GM18951 (cell line): ENCODE data around the gene BPIFB1.

Source experiments
- POLR2A ChIP-seq: IDR thresholded peaks from 4 replicates; pipeline ENCODE4 v1.6.1; 2011; ENCODE audit warnings: mild to moderate bottlenecking; ENCODE audit not compliant: insufficient read length, insufficient read depth; ENCODE audit errors: extremely low read depth
- in situ Hi-C: fragments of 300-500 bp; cut with MboI; formaldehyde crosslinking; loops from one replicate; pipeline ENCODE4 v1.12.0; 2022; ENCODE audit warnings: low sequenced_read_pairs, mixed read lengths, inconsistent platforms; ENCODE audit not compliant: unreplicated experiment

BPIFB1 gene

GRCh38 chr20:33291416-33291815 lies 8.4 kb downstream of the BPIFB1 start:
- TF ChIP-seq POLR2A: no peak
- in situ Hi-C loops: no loop called here

- no peak for TF ChIP-seq POLR2A
- in situ Hi-C loops: no loop called here
Observed at GRCh38 chr20:33291830-33292355, 8.9 kb downstream of the BPIFB1 start.

DNA sequence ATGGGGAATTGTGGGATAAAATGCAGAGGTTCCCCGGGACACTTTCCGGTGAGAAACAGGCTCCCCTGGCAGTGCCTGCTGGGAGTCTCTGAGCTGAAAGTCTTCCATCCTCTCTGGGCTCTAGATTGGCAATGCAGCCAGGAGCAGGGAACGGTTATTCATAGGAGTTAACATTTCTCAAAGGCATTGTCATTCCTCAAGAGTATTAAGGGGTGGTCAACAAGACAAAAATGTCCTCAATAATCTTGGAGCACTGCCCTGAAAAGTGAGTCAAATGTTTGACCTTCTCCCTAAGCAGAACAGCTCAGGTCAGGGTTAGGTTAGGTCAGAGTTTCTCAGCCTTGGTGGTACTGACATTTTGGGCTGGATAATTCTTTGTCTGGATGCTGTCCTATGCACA lies 13.2 kb downstream of the BPIFB1 start:
- in situ Hi-C loops: no loop called here
- no peak for TF ChIP-seq POLR2A

DNA sequence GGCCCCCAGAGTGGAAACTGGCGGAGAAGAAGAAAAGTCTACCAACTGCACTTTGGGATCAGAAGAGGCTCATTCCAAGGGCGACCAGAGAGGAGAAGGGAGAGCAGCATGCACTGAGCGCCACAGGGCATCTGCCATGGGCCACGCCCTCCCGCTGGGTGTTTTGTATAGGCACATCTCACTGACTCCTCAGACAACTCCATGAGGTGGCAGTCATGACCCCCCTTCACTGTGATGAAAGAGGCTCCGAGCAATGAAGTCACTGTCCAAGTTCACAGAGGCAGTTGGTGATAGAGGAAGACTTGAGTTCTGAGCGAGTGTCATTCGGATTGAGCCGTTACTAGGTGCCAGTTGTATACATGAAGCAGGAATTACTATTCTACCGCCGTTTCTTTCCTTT lies 15.4 kb downstream of the BPIFB1 start:
- in situ Hi-C loops: no loop called here
- TF ChIP-seq POLR2A: no peak

GRCh38 chr20:33299111-33299603 lies 16.1 kb downstream of the BPIFB1 start:
- in situ Hi-C loops: no loop called here
- TF ChIP-seq POLR2A: no peak

GRCh38 chr20:33301192-33301930 lies 18.3 kb downstream of the BPIFB1 start:
- in situ Hi-C loops: no loop called here
- TF ChIP-seq POLR2A: no peak

- in situ Hi-C loops: no loop called here
- TF ChIP-seq POLR2A: no peak
Observed at GRCh38 chr20:33303595-33303994, 20.6 kb downstream of the BPIFB1 start.

- no peak for TF ChIP-seq POLR2A
- in situ Hi-C loops: no loop called here
Observed at GRCh38 chr20:33304046-33304445, 21.0 kb downstream of the BPIFB1 start.

- TF ChIP-seq POLR2A: no peak
- in situ Hi-C loops: no loop called here
Observed at GRCh38 chr20:33305589-33306057, 22.6 kb downstream of the BPIFB1 start.

DNA sequence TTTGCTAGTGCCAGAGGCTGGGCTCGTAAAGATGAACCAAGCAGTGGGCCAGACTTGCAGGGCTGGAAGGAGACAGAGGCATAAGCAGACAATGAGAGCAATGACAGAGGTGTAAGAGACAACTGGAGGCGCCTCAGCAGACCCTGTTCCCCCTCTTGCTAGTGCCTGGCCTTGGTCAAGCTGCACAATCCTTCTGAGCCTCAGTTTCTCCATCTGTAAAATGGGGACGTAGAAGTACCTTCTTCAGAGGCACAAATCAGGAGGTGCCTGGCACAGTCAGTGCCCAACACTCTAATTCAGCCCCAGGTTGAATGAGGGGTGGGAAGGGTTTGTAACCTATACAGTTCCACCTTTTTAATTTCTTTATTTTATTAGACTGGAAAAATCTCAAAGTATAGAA lies 23.2 kb downstream of the BPIFB1 start:
- in situ Hi-C loops: no loop called here
- no peak for TF ChIP-seq POLR2A

GRCh38 chr20:33306807-33307206 lies 23.8 kb downstream of the BPIFB1 start:
- TF ChIP-seq POLR2A: no peak
- in situ Hi-C loops: no loop called here

GRCh38 chr20:33308668-33309067 lies 25.7 kb downstream of the BPIFB1 start:
- TF ChIP-seq POLR2A: no peak
- in situ Hi-C loops: no loop called here

GRCh38 chr20:33309631-33310030 lies 26.6 kb downstream of the BPIFB1 start:
- in situ Hi-C loops: no loop called here
- TF ChIP-seq POLR2A: no peak

DNA sequence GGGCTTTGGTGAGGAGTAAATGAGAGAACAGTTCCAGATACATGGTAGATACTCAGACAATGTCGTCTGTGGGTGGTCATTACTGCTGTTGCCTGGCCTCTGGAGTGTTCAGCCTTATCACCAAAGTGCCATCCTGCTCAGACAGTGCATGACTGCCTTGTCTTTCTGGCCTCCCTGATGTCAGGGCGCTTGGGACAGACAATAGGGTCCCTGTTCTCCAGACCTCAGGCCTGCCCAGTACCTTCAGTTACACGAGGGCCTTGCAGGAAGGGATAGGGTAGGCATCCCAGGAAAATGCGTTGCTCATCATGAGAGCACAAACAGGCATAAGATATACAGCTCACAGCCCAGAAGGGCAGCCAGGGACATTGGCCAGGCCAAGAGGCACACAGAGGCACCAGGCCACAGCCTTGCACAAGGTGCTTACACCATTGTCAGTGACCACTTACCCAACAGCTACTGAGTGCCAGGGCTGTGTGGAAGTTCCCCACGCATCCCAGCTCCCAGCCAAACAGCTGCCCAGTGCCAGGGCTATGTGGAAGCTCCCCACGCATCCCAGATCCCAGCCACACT lies 27.4 kb downstream of the BPIFB1 start:
- no peak for TF ChIP-seq POLR2A
- in situ Hi-C loops: no loop called here

DNA sequence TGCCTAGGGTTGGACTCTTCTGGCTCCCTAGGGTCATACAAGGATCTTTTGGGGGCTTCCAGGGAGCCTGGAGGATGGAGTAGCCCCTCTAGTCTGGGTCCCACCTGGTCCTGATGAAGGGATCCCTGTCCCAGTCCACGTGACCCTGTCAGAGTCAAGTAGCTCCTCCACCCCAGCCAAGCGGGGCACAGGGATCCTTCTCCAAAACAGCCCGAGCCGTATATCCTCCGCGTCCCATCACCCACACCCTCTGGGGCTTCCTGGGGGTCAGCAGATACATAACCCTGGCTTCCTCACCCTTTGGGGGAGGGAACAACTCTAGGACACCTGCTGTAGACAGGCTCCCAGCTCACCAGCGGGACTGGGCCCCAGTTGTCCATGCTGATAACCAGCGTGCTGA lies 28.0 kb downstream of the BPIFB1 start:
- no peak for TF ChIP-seq POLR2A
- in situ Hi-C loops: no loop called here
